ENCODE data around the gene TMEM126A.

Gene TMEM126A

DNA sequence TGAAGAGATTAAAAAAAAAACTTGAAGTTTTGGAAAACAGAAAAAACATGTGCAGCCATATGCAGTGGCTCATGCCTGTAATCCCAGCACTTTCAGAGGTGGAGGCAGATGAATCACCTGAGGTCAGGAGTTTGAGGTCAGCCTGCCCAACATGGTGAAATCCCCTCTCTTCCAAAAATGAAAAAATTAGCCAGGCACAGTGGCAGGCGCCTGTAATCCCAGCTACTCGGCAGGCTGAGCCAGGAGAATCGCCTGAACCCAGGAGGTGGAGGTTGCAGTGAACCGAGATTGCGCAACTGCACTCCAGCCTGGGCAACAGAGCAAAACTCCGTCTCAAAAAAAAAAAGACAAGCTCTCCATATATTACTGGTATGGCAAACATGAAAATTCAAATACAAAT is 28.3 kb upstream of the TMEM126A start:
- no peak for ATAC-seq
- no peak for TF ChIP-seq OSR1 (CRISPR knock-in tag; IDR thresholded peaks at IDR 0.05)
- TF ChIP-seq ZFP30 (CRISPR knock-in tag; IDR thresholded peaks at IDR 0.05), result no peak
- TF ChIP-seq TOX (CRISPR knock-in tag; IDR thresholded peaks at IDR 0.05; ENCODE audit: borderline replicate concordance), result no peak
- TF ChIP-seq CREB5 (CRISPR knock-in tag; IDR thresholded peaks at IDR 0.05; ENCODE audit: low read depth), result no peak
- no peak for TF ChIP-seq PATZ1 (CRISPR knock-in tag; IDR thresholded peaks at IDR 0.05; ENCODE audit: borderline replicate concordance)
- no peak for TF ChIP-seq ZNF565 (CRISPR knock-in tag; conservative IDR thresholded peaks at IDR 0.05; ENCODE audit: low read depth)
- no peak for TF ChIP-seq ZNF8 (CRISPR knock-in tag; IDR thresholded peaks at IDR 0.05)
- TF ChIP-seq, protein P1, sequence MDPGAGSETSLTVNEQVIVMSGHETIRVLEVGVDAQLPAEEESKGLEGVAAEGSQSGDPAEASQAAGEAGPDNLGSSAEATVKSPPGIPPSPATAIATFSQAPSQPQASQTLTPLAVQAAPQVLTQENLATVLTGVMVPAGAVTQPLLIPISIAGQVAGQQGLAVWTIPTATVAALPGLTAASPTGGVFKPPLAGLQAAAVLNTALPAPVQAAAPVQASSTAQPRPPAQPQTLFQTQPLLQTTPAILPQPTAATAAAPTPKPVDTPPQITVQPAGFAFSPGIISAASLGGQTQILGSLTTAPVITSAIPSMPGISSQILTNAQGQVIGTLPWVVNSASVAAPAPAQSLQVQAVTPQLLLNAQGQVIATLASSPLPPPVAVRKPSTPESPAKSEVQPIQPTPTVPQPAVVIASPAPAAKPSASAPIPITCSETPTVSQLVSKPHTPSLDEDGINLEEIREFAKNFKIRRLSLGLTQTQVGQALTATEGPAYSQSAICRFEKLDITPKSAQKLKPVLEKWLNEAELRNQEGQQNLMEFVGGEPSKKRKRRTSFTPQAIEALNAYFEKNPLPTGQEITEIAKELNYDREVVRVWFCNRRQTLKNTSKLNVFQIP (CRISPR knock-in tag; IDR thresholded peaks at IDR 0.05; ENCODE audit: borderline replicate concordance, low read depth), result no peak
- no peak for TF ChIP-seq ZC3H10 (CRISPR knock-in tag; IDR thresholded peaks at IDR 0.05)
- no peak for TF ChIP-seq BACH2 (CRISPR knock-in tag; IDR thresholded peaks at IDR 0.05; ENCODE audit: borderline replicate concordance)
- TF ChIP-seq CSRNP3 (CRISPR knock-in tag; IDR thresholded peaks at IDR 0.05), result no peak
- no peak for TF ChIP-seq SNAI2 (CRISPR knock-in tag; IDR thresholded peaks at IDR 0.05)
- no peak for TF ChIP-seq ZNF70 (CRISPR knock-in tag; IDR thresholded peaks at IDR 0.05)
- no peak for TF ChIP-seq GLIS3 (CRISPR knock-in tag; IDR thresholded peaks at IDR 0.05)
- no peak for TF ChIP-seq TCF4 (CRISPR knock-in tag; IDR thresholded peaks at IDR 0.05; ENCODE audit: borderline replicate concordance)

- no peak for ATAC-seq
- no peak for TF ChIP-seq BACH2 (CRISPR knock-in tag; IDR thresholded peaks at IDR 0.05; ENCODE audit: borderline replicate concordance)
- TF ChIP-seq ZNF565 (CRISPR knock-in tag; conservative IDR thresholded peaks at IDR 0.05; ENCODE audit: low read depth), result no peak
- no peak for TF ChIP-seq ESRRG (CRISPR knock-in tag; IDR thresholded peaks at IDR 0.05)
- TF ChIP-seq TSHZ2 (CRISPR knock-in tag; IDR thresholded peaks at IDR 0.05), result no peak
- no peak for TF ChIP-seq PPARA (CRISPR knock-in tag; IDR thresholded peaks at IDR 0.05; ENCODE audit: borderline replicate concordance)
- no peak for TF ChIP-seq RARB (CRISPR knock-in tag; IDR thresholded peaks at IDR 0.05)
- TF ChIP-seq ZFP3 (CRISPR knock-in tag; IDR thresholded peaks at IDR 0.05), result no peak
Observed at GRCh38 chr11:85620256-85620655, 27.5 kb upstream of the TMEM126A start.

- ATAC-seq, result no peak
- TF ChIP-seq, protein P1 (CRISPR knock-in tag; IDR thresholded peaks at IDR 0.05; ENCODE audit: borderline replicate concordance, low read depth), result no peak
- TF ChIP-seq CSDC2 (CRISPR knock-in tag; IDR thresholded peaks at IDR 0.05), result no peak
Observed at GRCh38 chr11:85626496-85626895, 21.3 kb upstream of the TMEM126A start.
